Upper lobe of right lung (tissue), 1 donor: ENCODE data around the gene DLEC1. TPM values are rescaled to one million over a fixed set of nuclear protein-coding genes. Genes with fewer than 3 reads are reported as not detected.

ENCODE experiments used
- ATAC-seq: fragments of 200-7000 bp; cut with Tn5 transposase; one replicate; pipeline ENCODE4 v1.9.1; 2020; ENCODE audit warnings: mild to moderate bottlenecking, moderate library complexity
- DNase-seq: peaks from one replicate; pipeline ENCODE4 v3.0.0-alpha.2; 2020
- H3K27ac ChIP-seq: fragments of 200-600 bp; one replicate; pipeline ENCODE4 v1.8.0; 2022
- H3K27me3 ChIP-seq: fragments of 200-600 bp; one replicate; pipeline ENCODE4 v1.8.0; 2022; ENCODE audit warnings: mild to moderate bottlenecking
- H3K36me3 ChIP-seq: fragments of 200-600 bp; one replicate; pipeline ENCODE4 v1.8.0; 2022
- H3K4me1 ChIP-seq: fragments of 200-600 bp; one replicate; pipeline ENCODE4 v1.8.0; 2022
- H3K4me3 ChIP-seq: fragments of 200-600 bp; one replicate; pipeline ENCODE4 v1.8.0; 2022; ENCODE audit warnings: mild to moderate bottlenecking
- H3K9me3 ChIP-seq: fragments of 200-600 bp; one replicate; pipeline ENCODE4 v1.8.0; 2022
- intact Hi-C: fragments of 100-400 bp; cut with DNase I; formaldehyde crosslinking; loops from one replicate; pipeline ENCODE4 v1.11.0; 2022
- total RNA-seq: library from RNA; stranded (reverse); fragmentation: NEBNext Ultra II Directional; extraction: Animal tissue kit (Norgen Biotek cat#: 25700); gene quantifications from one replicate; pipeline ENCODE4 v1.2.1, GENCODE V29; 2021
- TF ChIP-seq, protein P1 (sequence below): fragments of 200-600 bp; IDR thresholded peaks from one replicate; pipeline ENCODE4 v1.8.0; 2022; ENCODE audit warnings: antibody characterized with exemption
- donor health status: DM: no; HTN: yes; CAD: no; lungs with severe emphysema.

DLEC1 gene
- total RNA-seq, 1 donor from 2014 or later = 2.7 TPM

DNA sequence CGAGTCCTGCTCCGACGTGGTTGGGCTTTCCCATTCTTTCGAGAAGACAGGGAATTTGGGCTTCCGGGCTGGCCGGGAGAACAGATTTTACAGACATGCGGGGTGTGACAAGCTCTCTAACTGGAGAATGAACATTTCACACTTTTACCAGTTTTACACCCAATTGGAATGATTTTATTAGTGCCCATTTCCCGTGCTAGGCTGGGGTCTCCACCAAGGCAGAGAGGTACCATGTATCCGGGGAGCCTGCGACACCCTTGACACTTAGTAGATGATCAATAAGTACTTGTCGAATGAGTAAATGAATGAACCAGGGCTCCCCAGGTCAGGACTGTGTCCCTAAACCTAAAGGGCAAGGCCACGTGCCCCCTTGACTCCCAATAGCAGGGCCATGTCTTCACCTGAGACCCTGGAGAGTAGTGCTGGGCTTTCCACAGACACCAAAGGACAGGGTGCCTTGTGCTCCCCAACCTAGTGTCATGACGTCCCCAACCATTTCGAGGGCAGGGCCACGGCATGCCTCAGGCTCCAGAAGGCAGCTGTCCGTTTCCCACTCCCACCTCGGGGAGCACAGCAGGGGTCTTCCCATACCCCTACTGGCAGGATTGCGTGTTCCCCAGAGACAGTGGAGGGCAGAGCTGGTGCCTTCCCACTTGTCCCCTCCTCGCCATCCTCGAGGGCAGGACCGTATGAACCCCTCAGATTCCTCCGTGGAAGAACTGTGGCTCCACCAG lies 98.8 kb downstream of the DLEC1 start:
- no peak for ATAC-seq
- peak overlapping the region; percentile 83 for H3K4me3 ChIP-seq
- no peaks in the 10 kb centered on the region for H3K27me3 ChIP-seq
- peaks cover 42% of the 10 kb centered on the region for H3K4me1 ChIP-seq
- intact Hi-C loops = no loop called here
- no peaks in the 10 kb centered on the region for H3K9me3 ChIP-seq
- no peak for DNase-seq
- peaks cover 36% of the 10 kb centered on the region for H3K36me3 ChIP-seq
- TF ChIP-seq, protein P1, sequence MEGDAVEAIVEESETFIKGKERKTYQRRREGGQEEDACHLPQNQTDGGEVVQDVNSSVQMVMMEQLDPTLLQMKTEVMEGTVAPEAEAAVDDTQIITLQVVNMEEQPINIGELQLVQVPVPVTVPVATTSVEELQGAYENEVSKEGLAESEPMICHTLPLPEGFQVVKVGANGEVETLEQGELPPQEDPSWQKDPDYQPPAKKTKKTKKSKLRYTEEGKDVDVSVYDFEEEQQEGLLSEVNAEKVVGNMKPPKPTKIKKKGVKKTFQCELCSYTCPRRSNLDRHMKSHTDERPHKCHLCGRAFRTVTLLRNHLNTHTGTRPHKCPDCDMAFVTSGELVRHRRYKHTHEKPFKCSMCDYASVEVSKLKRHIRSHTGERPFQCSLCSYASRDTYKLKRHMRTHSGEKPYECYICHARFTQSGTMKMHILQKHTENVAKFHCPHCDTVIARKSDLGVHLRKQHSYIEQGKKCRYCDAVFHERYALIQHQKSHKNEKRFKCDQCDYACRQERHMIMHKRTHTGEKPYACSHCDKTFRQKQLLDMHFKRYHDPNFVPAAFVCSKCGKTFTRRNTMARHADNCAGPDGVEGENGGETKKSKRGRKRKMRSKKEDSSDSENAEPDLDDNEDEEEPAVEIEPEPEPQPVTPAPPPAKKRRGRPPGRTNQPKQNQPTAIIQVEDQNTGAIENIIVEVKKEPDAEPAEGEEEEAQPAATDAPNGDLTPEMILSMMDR = no peak
- peak overlapping the region; percentile 96 for H3K27ac ChIP-seq

DNA sequence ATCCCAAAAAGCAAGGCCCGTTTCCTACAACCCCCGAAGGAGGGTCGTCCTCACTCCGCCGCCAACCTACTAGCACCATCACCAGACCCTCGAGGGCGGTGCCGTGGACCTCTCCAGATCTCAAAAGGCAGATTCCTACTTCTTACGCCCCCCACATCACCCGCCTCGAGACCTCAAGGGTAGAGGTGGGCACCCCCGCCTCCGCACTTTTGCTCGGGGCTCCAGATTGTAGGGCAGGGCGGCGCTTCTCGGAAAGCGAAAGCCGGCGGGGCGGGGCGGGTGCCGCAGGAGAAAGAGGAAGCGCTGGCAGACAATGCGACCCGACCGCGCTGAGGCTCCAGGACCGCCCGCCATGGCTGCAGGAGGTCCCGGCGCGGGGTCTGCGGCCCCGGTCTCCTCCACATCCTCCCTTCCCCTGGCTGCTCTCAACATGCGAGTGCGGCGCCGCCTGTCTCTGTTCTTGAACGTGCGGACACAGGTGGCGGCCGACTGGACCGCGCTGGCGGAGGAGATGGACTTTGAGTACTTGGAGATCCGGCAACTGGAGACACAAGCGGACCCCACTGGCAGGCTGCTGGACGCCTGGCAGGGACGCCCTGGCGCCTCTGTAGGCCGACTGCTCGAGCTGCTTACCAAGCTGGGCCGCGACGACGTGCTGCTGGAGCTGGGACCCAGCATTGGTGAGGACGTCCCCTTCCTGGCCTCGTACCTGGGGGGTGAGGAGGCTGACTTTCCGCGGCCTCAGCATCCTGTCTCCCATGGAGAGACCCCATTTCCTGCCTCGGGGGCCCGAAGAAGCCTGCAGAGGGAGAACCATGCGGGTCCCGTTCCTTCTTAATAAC lies 99.6 kb downstream of the DLEC1 start, which contains the start of gene MYD88:
MYD88 (plus strand) TSS at position 313 of the 842 bp plus-strand sequence; CDS start at position 353, 40 bp downstream.
- Histone ChIP-seq H3K27ac (peak within 1 kb of the TSS; percentile 96), H3K27me3 (no peaks in the 10 kb centered on the region), H3K36me3 (peaks cover 28% of the 10 kb centered on the region), H3K4me3 (peak within 1 kb of the TSS; percentile 83), H3K9me3 (no peaks in the 10 kb centered on the region), H3K4me1 (peaks cover 42% of the 10 kb centered on the region)
- TF ChIP-seq, protein P1 = no peak
- DNase-seq (peak; percentile 94), ATAC-seq (peak; percentile 64)
- intact Hi-C loops = no loop called here

DNA sequence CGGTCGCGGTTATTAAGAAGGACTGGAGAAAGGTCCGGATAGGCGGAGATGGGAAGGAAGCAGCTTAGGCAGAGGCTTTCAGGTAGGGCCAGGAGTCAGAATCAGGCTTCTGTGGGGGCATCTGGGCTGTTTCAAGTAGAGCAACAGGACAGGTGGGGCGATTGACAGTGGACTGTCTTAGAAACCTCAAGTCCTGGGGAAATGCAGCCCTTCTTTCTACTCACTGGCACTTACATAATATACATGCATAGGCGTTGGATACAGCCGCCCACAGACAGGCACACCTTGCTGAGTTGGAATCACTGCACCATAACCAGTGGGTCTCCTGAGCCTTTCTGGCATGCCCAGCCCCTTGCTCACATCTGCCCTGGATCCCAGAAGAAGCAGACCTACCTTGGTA lies 100.2 kb downstream of the DLEC1 start:
- intact Hi-C loops = no loop called here

DNA sequence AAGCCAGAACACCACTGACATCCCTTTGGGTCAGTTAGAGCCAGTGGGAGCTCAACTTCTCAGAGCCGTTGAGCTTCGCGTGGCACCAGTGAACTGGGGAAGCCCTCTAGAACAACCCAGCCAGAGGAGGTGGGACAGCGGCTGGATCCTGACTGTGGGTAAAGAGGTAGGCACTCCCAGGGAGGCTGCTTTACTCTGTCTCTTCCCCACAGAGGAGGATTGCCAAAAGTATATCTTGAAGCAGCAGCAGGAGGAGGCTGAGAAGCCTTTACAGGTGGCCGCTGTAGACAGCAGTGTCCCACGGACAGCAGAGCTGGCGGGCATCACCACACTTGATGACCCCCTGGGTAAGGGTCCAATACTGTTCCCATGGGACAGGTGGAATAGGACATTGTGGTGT lies 100.6 kb downstream of the DLEC1 start:
- peaks cover 17% of the 10 kb centered on the region for H3K36me3 ChIP-seq
- peak overlapping the region; percentile 83 for H3K4me3 ChIP-seq
- H3K4me1 ChIP-seq = peaks cover 36% of the 10 kb centered on the region
- H3K9me3 ChIP-seq = no peaks in the 10 kb centered on the region
- TF ChIP-seq, protein P1 = no peak
- intact Hi-C loops = no loop called here
- DNase-seq (peak; percentile 49), ATAC-seq (no peak)
- H3K27ac ChIP-seq = peak overlapping the region; percentile 96
- no peaks in the 10 kb centered on the region for H3K27me3 ChIP-seq

More for the DNA sequence above, 100.2 kb downstream of the DLEC1 start:
- peak overlapping the region; percentile 83 for H3K4me3 ChIP-seq
- no peak for ATAC-seq
- H3K36me3 ChIP-seq = peaks cover 22% of the 10 kb centered on the region
- H3K27me3 ChIP-seq = no peaks in the 10 kb centered on the region
- no peaks in the 10 kb centered on the region for H3K9me3 ChIP-seq
- DNase-seq = peak; percentile 59
- peak overlapping the region; percentile 96 for H3K27ac ChIP-seq
- TF ChIP-seq, protein P1 = no peak
- H3K4me1 ChIP-seq = peaks cover 41% of the 10 kb centered on the region

GRCh38 chr3:38140326-38141172 lies 101.5 kb downstream of the DLEC1 start:
- no peaks in the 10 kb centered on the region for H3K9me3 ChIP-seq
- TF ChIP-seq, protein P1 = no peak
- DNase-seq (peak; percentile 49), ATAC-seq (no peak)
- H3K36me3 ChIP-seq = peaks cover 13% of the 10 kb centered on the region
- peak overlapping the region; percentile 83 for H3K4me3 ChIP-seq
- no peaks in the 10 kb centered on the region for H3K27me3 ChIP-seq
- peaks cover 27% of the 10 kb centered on the region for H3K4me1 ChIP-seq
- no peak overlapping the region for H3K27ac ChIP-seq
- intact Hi-C loops = no loop called here
